Measurements from ENCODE around the gene CHPF. TPM values are rescaled to one million over a fixed set of nuclear protein-coding genes. Genes with fewer than 3 reads are reported as not detected.

Gene CHPF, protein sequence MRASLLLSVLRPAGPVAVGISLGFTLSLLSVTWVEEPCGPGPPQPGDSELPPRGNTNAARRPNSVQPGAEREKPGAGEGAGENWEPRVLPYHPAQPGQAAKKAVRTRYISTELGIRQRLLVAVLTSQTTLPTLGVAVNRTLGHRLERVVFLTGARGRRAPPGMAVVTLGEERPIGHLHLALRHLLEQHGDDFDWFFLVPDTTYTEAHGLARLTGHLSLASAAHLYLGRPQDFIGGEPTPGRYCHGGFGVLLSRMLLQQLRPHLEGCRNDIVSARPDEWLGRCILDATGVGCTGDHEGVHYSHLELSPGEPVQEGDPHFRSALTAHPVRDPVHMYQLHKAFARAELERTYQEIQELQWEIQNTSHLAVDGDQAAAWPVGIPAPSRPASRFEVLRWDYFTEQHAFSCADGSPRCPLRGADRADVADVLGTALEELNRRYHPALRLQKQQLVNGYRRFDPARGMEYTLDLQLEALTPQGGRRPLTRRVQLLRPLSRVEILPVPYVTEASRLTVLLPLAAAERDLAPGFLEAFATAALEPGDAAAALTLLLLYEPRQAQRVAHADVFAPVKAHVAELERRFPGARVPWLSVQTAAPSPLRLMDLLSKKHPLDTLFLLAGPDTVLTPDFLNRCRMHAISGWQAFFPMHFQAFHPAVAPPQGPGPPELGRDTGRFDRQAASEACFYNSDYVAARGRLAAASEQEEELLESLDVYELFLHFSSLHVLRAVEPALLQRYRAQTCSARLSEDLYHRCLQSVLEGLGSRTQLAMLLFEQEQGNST
- total RNA-seq (56.9 TPM), polyA plus RNA-seq (48.6 TPM)

DNA sequence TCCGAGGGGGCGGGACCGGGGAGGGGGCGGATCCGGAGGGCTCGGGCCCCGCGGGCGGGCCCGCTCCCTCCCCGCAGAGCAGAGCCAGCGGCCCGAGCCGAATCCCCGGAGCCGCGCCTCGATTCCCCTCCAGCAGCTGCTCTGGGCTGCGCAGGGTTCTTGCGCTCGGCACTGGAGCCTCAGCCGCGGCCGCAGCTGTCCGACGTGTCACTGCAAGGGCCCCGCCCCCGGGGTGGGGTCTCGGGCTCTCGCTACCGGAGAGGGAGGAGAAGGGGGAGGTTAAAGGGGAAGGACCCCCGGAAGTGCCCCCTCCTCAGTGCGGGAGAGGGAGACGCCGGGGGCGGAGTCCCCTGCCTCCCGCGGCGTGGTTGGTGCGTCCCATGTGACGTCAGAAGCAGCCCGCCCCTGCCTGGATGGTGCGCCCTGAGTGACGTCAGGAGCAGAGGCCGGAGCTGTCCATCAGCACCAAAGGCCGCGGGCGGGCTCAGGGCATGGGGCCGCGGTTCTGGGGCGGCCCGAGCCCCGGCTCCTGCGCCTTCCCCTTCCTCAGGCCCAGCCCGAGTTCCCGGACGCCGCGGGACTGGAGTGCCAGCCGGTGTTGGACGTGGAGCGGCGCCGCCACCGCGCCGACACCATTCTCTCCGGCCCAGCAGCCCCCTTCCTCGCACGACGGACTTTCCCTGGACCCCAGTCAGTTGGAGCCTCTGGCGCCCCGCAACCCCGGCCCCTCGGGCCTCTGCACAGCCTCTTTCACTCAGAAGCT lies at the start of gene CHPF, which contains the start of gene TMEM198:
TSS of gene CHPF (minus strand) at position 214 of the 763 bp plus-strand sequence. CDS start 271 bp downstream, outside the sequence.
TSS of gene TMEM198 (plus strand) at position 433 of the 763 bp plus-strand sequence. CDS start 700 bp downstream, outside the sequence.
- Histone ChIP-seq H3K4me3 (ENCODE audit: low read depth, low read length) (peak within 1 kb of the TSS; percentile 73), H3K27ac (ENCODE audit: low read depth) (peak within 1 kb of the TSS; percentile 81), H3K36me3 (ENCODE audit: insufficient read depth) (no peaks in the 10 kb centered on the region), H3K4me1 (ENCODE audit: insufficient read depth) (no peaks in the 10 kb centered on the region)
- DNase-seq (ENCODE audit: extremely low spot score), result peak; percentile 96
- under 1% methylated on average over 75 of the region's 75 CpGs for WGBS

DNA sequence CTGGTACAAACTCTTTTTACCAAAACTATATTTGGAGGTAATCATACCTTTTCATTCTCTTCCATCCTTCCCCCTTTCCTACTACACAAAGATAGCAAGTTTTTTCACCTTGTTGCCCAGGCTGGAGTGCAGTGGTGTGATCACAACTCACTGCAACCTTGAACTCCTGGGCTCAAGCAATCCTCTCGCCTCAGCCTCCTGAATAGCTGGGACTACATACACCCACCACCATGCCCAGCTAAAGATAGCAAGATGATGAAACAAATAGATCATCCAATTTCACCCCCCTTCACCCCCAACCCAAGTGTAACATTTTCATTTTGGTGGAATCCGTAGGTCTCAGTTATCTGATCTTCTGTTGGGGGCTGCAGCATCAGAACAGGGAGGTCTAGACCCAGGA lies 49.5 kb upstream of the CHPF start:
- Histone ChIP-seq H3K4me1 (ENCODE audit: insufficient read depth) (no peaks in the 10 kb centered on the region), H3K4me3 (ENCODE audit: low read depth, low read length) (no peak overlapping the region), H3K27ac (ENCODE audit: low read depth) (no peak overlapping the region), H3K36me3 (ENCODE audit: insufficient read depth) (no peaks in the 10 kb centered on the region)
- DNase-seq (ENCODE audit: extremely low spot score), result no peak
- 87% methylated on average over 2 of the region's 2 CpGs for WGBS

DNA sequence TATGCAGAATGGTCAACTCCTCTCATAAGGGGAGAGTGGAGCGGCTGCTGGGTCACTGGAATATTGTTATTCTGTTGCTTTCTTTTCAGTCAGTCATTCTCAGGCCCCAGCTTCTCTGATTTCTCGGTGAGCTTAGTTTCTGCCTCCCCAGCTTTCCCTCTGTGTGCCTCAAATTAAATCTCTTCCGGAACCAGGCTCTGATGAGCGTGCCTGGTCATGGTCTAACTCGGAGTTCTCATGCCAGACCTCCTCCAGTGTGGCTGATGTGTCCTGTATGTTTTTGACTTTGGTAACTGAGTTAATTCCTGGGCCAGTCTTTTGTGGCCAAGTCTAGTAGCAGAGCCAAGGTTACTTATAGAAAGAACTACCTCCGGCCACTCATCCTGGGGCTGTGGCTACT lies 49.1 kb upstream of the CHPF start:
- no peak overlapping the region for H3K27ac ChIP-seq (ENCODE audit: low read depth)
- WGBS, result 55% methylated on average over 6 of the region's 6 CpGs
- H3K4me1 ChIP-seq (ENCODE audit: insufficient read depth), result no peaks in the 10 kb centered on the region
- no peaks in the 10 kb centered on the region for H3K36me3 ChIP-seq (ENCODE audit: insufficient read depth)
- no peak overlapping the region for H3K4me3 ChIP-seq (ENCODE audit: low read depth, low read length)
- DNase-seq (ENCODE audit: extremely low spot score), result no peak

DNA sequence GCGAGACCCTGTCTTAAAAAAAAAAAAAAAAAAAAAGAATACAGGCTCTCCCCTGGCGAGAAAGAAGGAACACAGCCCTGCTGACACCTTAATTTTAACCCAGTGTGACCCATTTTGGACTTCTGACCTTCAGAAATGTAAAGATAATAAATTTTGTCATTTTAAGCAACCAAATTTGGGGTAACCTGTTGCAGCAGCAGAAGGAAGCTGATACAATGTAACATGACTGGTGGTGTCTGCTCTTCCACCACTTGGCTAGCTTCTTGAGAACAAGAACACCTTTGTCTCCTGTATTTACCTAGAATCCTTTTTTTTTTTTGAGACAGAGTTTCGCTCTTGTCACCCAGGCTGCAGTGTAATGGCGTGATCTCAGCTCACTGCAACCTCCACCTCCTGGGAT lies 47.5 kb upstream of the CHPF start:
- DNase-seq (ENCODE audit: extremely low spot score), result no peak

DNA sequence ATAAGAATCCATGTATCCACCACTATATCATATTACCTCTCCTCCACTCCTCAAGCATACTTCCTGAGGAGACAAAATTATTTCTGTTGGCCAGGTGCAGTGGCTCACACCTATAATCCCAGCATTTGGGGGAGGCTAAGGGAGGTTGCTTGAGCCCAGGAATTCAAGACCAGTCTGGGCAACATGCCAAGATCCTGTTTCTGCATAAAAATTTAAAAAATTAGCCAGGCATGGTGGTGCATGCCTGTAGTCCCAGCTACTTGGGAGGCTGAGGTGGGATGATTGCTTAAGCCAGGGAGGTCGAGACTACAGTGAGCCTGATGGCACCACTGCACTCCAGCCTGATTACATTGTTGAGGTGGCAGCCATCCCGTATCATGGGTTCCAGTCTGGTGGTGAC lies 37.7 kb upstream of the CHPF start:
- DNase-seq (ENCODE audit: extremely low spot score), result no peak
- WGBS, result 76% methylated on average over 2 of the region's 2 CpGs
- H3K36me3 ChIP-seq (ENCODE audit: insufficient read depth), result no peaks in the 10 kb centered on the region
- no peaks in the 10 kb centered on the region for H3K4me1 ChIP-seq (ENCODE audit: insufficient read depth)
- no peak overlapping the region for H3K27ac ChIP-seq (ENCODE audit: low read depth)
- no peak overlapping the region for H3K4me3 ChIP-seq (ENCODE audit: low read depth, low read length)

More for the DNA sequence above, 47.5 kb upstream of the CHPF start:
- Histone ChIP-seq H3K36me3 (ENCODE audit: insufficient read depth) (no peaks in the 10 kb centered on the region), H3K4me1 (ENCODE audit: insufficient read depth) (no peaks in the 10 kb centered on the region), H3K4me3 (ENCODE audit: low read depth, low read length) (no peak overlapping the region), H3K27ac (ENCODE audit: low read depth) (no peak overlapping the region)
- WGBS, result 96% methylated on average over 4 of the region's 4 CpGs

DNA sequence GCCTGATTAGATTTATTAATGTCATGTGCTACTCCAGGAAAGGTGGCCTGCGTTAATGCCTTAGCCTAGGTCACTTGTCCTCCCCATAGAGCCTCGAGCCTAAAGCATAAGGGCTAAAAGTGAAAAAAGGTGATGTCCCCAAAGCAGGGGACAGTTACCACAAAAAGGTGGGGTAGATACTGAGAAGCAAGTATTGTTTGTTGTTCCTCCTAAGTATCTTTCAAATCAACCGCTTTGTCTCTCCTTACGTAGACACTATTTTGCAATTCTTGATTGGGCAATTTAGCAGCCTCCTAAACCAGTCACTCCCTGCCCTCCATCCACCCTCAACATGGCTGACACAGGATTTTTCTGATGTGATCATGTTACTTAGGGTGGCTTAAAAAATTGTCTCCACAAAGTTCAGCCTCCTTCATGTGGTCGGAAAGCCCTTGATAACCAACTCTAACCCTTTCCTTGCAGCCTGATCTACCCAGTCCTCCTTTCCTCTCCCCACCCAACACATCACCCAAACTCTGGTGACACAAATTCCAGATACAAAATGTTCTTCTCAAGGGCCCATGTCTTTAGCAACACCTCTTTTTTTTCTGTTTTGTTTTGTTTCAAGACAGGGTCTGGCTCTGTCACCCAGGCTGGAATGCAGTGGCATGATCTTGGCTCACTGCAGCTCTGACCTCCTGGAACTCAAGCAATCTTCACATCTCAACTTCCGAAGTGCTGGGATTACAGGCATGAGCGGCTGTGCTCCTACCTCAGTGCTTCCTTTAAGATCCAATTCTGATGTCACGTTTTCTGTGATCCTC lies 35.4 kb upstream of the CHPF start:
- H3K4me1 ChIP-seq (ENCODE audit: insufficient read depth), result no peaks in the 10 kb centered on the region
- H3K4me3 ChIP-seq (ENCODE audit: low read depth, low read length), result no peak overlapping the region
- DNase-seq (ENCODE audit: extremely low spot score), result no peak
- WGBS, result 68% methylated on average over 8 of the region's 8 CpGs
- H3K27ac ChIP-seq (ENCODE audit: low read depth), result no peak overlapping the region
- no peaks in the 10 kb centered on the region for H3K36me3 ChIP-seq (ENCODE audit: insufficient read depth)

DNA sequence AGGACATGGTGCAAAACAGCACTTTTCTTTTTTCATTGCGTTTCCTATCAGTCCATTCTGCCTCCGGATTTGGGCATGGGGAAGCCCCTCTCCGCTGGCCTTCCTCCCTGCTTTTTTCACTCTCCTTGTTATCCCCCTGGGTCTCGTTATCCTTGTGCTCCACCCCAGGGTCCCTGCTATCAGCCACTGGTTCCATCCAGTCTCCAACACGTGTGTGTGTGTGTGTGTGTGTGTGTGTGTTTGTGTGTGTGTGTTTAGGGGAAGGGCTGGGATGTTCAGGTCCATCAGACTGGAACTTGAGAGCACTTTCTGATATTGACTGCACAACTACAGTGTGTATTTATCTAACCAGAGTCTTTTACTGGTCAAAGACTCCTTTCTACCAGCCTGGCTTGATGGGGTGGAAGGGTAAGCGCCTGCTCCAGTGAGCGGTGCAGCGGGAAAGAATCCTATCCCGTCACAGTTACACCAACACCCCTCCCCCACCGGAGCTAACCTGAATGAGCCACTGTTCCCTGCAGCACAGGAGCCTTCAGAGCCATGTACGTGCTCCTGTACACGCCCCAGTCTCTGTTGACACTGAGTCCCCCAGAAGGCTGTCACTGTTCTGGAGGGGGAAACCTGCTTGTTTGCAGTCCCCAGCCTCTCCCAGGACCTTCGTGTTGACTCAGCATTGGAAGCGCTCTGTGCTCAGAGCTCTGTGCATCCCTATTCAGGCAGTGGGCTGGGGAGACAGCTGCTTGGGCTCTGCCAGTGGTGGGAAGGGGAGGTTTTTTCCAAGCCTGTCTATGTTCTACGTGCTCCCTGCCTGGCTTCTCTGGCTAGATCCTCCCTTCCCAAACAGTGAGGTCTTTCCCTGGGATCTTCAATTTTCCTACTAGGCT lies 33.1 kb upstream of the CHPF start:
- Histone ChIP-seq H3K4me3 (ENCODE audit: low read depth, low read length) (no peak overlapping the region), H3K4me1 (ENCODE audit: insufficient read depth) (no peaks in the 10 kb centered on the region), H3K36me3 (ENCODE audit: insufficient read depth) (no peaks in the 10 kb centered on the region), H3K27ac (ENCODE audit: low read depth) (no peak overlapping the region)
- 22% methylated on average over 15 of the region's 15 CpGs for WGBS
- peak; percentile 59 for DNase-seq (ENCODE audit: extremely low spot score)

DNA sequence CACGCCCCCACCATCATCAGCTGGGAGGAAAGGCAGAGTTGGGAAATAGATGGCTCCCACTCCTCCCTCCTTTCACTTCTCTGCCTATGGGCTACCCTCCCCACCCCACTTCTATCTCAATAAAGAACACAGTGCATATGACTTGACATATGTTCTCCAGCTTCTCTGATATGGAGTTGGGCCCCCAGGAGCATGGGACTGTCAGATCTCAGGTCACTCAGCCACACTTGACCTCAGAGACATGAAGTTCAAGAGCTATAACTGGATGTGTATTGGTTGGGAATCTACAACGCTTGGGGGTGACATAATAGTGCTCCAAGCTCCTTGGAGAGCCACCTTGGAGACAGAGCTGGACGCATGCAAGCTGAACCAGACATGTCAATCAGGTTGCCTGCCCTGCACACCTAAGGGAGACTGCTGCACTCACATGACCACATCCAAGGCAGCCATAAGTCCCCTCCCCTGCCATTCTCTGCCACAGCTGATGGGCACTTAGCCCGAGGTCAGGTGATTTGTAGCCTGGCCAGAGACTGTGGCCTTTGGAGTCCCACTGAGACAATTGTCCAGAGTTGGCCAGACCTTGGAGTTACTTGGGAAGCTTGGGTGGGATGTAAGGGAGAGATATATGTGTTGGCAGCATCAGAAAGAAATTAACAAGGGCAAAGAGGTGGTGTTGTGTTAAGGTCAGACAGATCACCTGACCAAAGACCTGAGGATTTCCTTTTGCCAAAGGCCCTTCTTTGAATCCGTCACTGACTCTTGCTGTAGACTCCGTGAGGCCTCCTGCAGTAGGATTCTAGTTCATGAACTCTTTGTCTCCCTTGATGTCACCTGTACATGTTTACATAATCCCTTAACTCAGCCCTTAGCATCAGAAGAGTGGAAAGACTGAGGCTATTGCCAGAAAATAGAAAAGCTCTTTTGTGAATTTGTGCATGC lies 32.2 kb upstream of the CHPF start:
- no peak overlapping the region for H3K27ac ChIP-seq (ENCODE audit: low read depth)
- no peaks in the 10 kb centered on the region for H3K4me1 ChIP-seq (ENCODE audit: insufficient read depth)
- H3K36me3 ChIP-seq (ENCODE audit: insufficient read depth), result no peaks in the 10 kb centered on the region
- no peak overlapping the region for H3K4me3 ChIP-seq (ENCODE audit: low read depth, low read length)
- no peak for DNase-seq (ENCODE audit: extremely low spot score)
- 88% methylated on average over 6 of the region's 6 CpGs for WGBS

DNA sequence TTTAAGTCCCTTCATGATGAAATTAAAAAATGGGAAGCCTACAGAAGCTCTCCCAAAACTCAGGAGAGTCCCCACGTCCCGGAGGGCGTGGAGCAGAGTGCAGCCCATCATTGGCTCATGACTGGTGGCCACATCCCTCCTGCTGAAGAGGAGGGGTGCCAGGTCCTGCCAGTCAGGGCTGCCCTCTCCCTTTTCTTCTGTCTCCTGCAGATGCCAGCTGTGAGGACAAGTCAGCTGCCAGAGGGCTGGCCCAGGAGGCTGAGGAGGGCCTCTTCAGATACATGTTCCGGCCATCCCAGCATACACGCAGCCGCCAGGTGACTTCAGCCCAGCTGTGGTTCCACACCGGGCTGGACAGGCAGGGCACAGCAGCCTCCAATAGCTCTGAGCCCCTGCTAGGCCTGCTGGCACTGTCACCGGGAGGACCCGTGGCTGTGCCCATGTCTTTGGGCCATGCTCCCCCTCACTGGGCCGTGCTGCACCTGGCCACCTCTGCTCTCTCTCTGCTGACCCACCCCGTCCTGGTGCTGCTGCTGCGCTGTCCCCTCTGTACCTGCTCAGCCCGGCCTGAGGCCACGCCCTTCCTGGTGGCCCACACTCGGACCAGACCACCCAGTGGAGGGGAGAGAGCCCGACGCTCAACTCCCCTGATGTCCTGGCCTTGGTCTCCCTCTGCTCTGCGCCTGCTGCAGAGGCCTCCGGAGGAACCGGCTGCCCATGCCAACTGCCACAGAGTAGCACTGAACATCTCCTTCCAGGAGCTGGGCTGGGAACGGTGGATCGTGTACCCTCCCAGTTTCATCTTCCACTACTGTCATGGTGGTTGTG lies 31.1 kb upstream of the CHPF start:
- DNase-seq (ENCODE audit: extremely low spot score), result no peak
- Histone ChIP-seq H3K4me1 (ENCODE audit: insufficient read depth) (no peaks in the 10 kb centered on the region), H3K36me3 (ENCODE audit: insufficient read depth) (no peaks in the 10 kb centered on the region), H3K27ac (ENCODE audit: low read depth) (no peak overlapping the region), H3K4me3 (ENCODE audit: low read depth, low read length) (no peak overlapping the region)
- WGBS, result 81% methylated on average over 22 of the region's 22 CpGs

DNA sequence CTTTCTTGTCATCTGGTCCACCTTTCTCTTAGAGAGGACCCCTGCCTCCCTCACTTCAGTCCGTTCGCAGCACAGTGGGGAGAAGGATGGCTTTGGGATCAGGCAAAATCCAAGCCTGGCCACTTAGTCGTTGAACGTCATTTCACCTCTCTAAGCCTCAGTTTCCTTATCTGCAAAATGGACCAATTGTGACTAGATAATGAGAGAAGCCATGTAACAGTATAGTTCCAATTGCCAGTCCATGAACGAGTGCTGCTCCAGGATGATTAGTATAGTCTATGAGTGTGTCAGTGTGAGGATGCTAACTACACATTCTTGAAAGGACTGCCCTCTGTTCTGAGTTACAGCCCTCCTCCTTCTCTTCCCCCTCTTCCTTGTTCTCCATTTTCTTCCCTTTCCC lies 29.6 kb upstream of the CHPF start:
- no peak overlapping the region for H3K4me3 ChIP-seq (ENCODE audit: low read depth, low read length)
- no peak for DNase-seq (ENCODE audit: extremely low spot score)
- H3K27ac ChIP-seq (ENCODE audit: low read depth), result no peak overlapping the region
- H3K4me1 ChIP-seq (ENCODE audit: insufficient read depth), result no peaks in the 10 kb centered on the region
- WGBS, result 83% methylated on average over 5 of the region's 5 CpGs
- no peaks in the 10 kb centered on the region for H3K36me3 ChIP-seq (ENCODE audit: insufficient read depth)
